ENCODE results near the gene EYS. TPM values are rescaled to one million over a fixed set of nuclear protein-coding genes. Genes with fewer than 3 reads are reported as not detected.
"Not testable (repeated sequence)": the region's sequence is repeated elsewhere in the genome, so short reads cannot be mapped to it uniquely, and the experiment has no call there.

EYS gene
- total RNA-seq, 2 donors from 2014 or later, result not detected

- Mint-ChIP-seq H3K9me3 (no peaks in the 10 kb centered on the region), H3K27me3 (no peaks in the 10 kb centered on the region), H3K4me1 (no peaks in the 10 kb centered on the region), H3K27ac (no peak overlapping the region), H3K36me3 (ENCODE audit: low read depth) (no peaks in the 10 kb centered on the region), H3K4me3 (no peak overlapping the region)
- no peak for ATAC-seq (replicated peaks)
These were observed 1708.0 kb downstream of the EYS start for GRCh38 chr6:63998991-63999390.

GRCh38 chr6:63997734-63998133 lies 1709.3 kb downstream of the EYS start:
- H3K36me3 Mint-ChIP-seq (ENCODE audit: low read depth), result no peaks in the 10 kb centered on the region
- no peaks in the 10 kb centered on the region for H3K9me3 Mint-ChIP-seq
- H3K27me3 Mint-ChIP-seq, result no peaks in the 10 kb centered on the region
- H3K27ac Mint-ChIP-seq, result no peak overlapping the region
- ATAC-seq (replicated peaks), result no peak
- H3K4me3 Mint-ChIP-seq, result no peak overlapping the region
- H3K4me1 Mint-ChIP-seq, result no peaks in the 10 kb centered on the region

- no peaks in the 10 kb centered on the region for H3K36me3 Mint-ChIP-seq (ENCODE audit: low read depth)
- no peak overlapping the region for H3K4me3 Mint-ChIP-seq
- no peaks in the 10 kb centered on the region for H3K27me3 Mint-ChIP-seq
- ATAC-seq (replicated peaks), result no peak
- H3K4me1 Mint-ChIP-seq, result no peaks in the 10 kb centered on the region
- H3K9me3 Mint-ChIP-seq, result no peaks in the 10 kb centered on the region
- no peak overlapping the region for H3K27ac Mint-ChIP-seq
These were observed 1709.8 kb downstream of the EYS start for GRCh38 chr6:63997221-63997620.

- H3K9me3 Mint-ChIP-seq, result no peaks in the 10 kb centered on the region
- no peaks in the 10 kb centered on the region for H3K4me1 Mint-ChIP-seq
- H3K27ac Mint-ChIP-seq, result no peak overlapping the region
- ATAC-seq (replicated peaks), result no peak
- no peaks in the 10 kb centered on the region for H3K36me3 Mint-ChIP-seq (ENCODE audit: low read depth)
- H3K27me3 Mint-ChIP-seq, result no peaks in the 10 kb centered on the region
- no peak overlapping the region for H3K4me3 Mint-ChIP-seq
These were observed 1721.8 kb downstream of the EYS start for GRCh38 chr6:63985223-63985622.

GRCh38 chr6:63975699-63976098 lies 1731.3 kb downstream of the EYS start:
- H3K9me3 Mint-ChIP-seq, result no peaks in the 10 kb centered on the region
- no peak for ATAC-seq (replicated peaks)
- H3K4me1 Mint-ChIP-seq, result no peaks in the 10 kb centered on the region
- H3K27ac Mint-ChIP-seq, result no peak overlapping the region
- H3K4me3 Mint-ChIP-seq, result no peak overlapping the region
- no peaks in the 10 kb centered on the region for H3K36me3 Mint-ChIP-seq (ENCODE audit: low read depth)
- H3K27me3 Mint-ChIP-seq, result no peaks in the 10 kb centered on the region

- Mint-ChIP-seq H3K4me3 (no peak overlapping the region), H3K27ac (no peak overlapping the region), H3K36me3 (ENCODE audit: low read depth) (no peaks in the 10 kb centered on the region), H3K9me3 (no peaks in the 10 kb centered on the region), H3K27me3 (no peaks in the 10 kb centered on the region), H3K4me1 (no peaks in the 10 kb centered on the region)
- ATAC-seq (replicated peaks), result no peak
These were observed 1738.4 kb downstream of the EYS start for GRCh38 chr6:63968650-63969049.

- H3K27me3 Mint-ChIP-seq, result no peaks in the 10 kb centered on the region
- H3K36me3 Mint-ChIP-seq (ENCODE audit: low read depth), result no peaks in the 10 kb centered on the region
- no peak overlapping the region for H3K27ac Mint-ChIP-seq
- no peak for ATAC-seq (replicated peaks)
- H3K4me3 Mint-ChIP-seq, result no peak overlapping the region
- H3K4me1 Mint-ChIP-seq, result no peaks in the 10 kb centered on the region
- no peaks in the 10 kb centered on the region for H3K9me3 Mint-ChIP-seq
These were observed 1742.7 kb downstream of the EYS start for GRCh38 chr6:63964366-63964765.

- H3K36me3 Mint-ChIP-seq (ENCODE audit: low read depth), result no peaks in the 10 kb centered on the region
- H3K27ac Mint-ChIP-seq, result no peak overlapping the region
- no peak for ATAC-seq (replicated peaks)
- no peaks in the 10 kb centered on the region for H3K9me3 Mint-ChIP-seq
- no peak overlapping the region for H3K4me3 Mint-ChIP-seq
- no peaks in the 10 kb centered on the region for H3K27me3 Mint-ChIP-seq
- H3K4me1 Mint-ChIP-seq, result no peaks in the 10 kb centered on the region
These were observed 1743.2 kb downstream of the EYS start for GRCh38 chr6:63963769-63964315.

GRCh38 chr6:63953336-63954021 lies 1753.5 kb downstream of the EYS start:
- not testable (repeated sequence) for H3K4me1 Mint-ChIP-seq; H3K27me3 Mint-ChIP-seq; ATAC-seq (replicated peaks); H3K9me3 Mint-ChIP-seq; H3K36me3 Mint-ChIP-seq (ENCODE audit: low read depth); H3K4me3 Mint-ChIP-seq; H3K27ac Mint-ChIP-seq

- Mint-ChIP-seq H3K27me3 (no peaks in the 10 kb centered on the region), H3K9me3 (peaks cover 4% of the 10 kb centered on the region), H3K4me1 (no peaks in the 10 kb centered on the region), H3K36me3 (ENCODE audit: low read depth) (no peaks in the 10 kb centered on the region), H3K4me3 (no peak overlapping the region), H3K27ac (no peak overlapping the region)
- ATAC-seq (replicated peaks), result no peak
These were observed 1759.1 kb downstream of the EYS start for GRCh38 chr6:63947792-63948529.

- no peaks in the 10 kb centered on the region for H3K36me3 Mint-ChIP-seq (ENCODE audit: low read depth)
- ATAC-seq (replicated peaks), result no peak
- H3K27ac Mint-ChIP-seq, result no peak overlapping the region
- H3K4me1 Mint-ChIP-seq, result no peaks in the 10 kb centered on the region
- peaks cover 4% of the 10 kb centered on the region for H3K9me3 Mint-ChIP-seq
- no peaks in the 10 kb centered on the region for H3K27me3 Mint-ChIP-seq
- H3K4me3 Mint-ChIP-seq, result no peak overlapping the region
These were observed 1761.0 kb downstream of the EYS start for GRCh38 chr6:63945987-63946386.

GRCh38 chr6:63943826-63944225 lies 1763.2 kb downstream of the EYS start:
- Mint-ChIP-seq H3K9me3 (peaks cover 4% of the 10 kb centered on the region), H3K36me3 (ENCODE audit: low read depth) (no peaks in the 10 kb centered on the region), H3K4me3 (no peak overlapping the region), H3K27me3 (no peaks in the 10 kb centered on the region), H3K4me1 (no peaks in the 10 kb centered on the region), H3K27ac (no peak overlapping the region)
- no peak for ATAC-seq (replicated peaks)

GRCh38 chr6:63941747-63942470 lies 1765.1 kb downstream of the EYS start:
- no peak for ATAC-seq (replicated peaks)
- H3K4me1 Mint-ChIP-seq, result no peaks in the 10 kb centered on the region
- no peak overlapping the region for H3K27ac Mint-ChIP-seq
- no peaks in the 10 kb centered on the region for H3K36me3 Mint-ChIP-seq (ENCODE audit: low read depth)
- H3K27me3 Mint-ChIP-seq, result no peaks in the 10 kb centered on the region
- no peak overlapping the region for H3K4me3 Mint-ChIP-seq
- peaks cover 4% of the 10 kb centered on the region for H3K9me3 Mint-ChIP-seq

GRCh38 chr6:63940056-63940455 lies 1767.0 kb downstream of the EYS start:
- Mint-ChIP-seq H3K4me3 (no peak overlapping the region), H3K9me3 (peaks cover 3% of the 10 kb centered on the region), H3K4me1 (no peaks in the 10 kb centered on the region), H3K27ac (no peak overlapping the region), H3K27me3 (no peaks in the 10 kb centered on the region), H3K36me3 (ENCODE audit: low read depth) (no peaks in the 10 kb centered on the region)
- ATAC-seq (replicated peaks), result no peak

GRCh38 chr6:63936399-63936798 lies 1770.6 kb downstream of the EYS start:
- no peaks in the 10 kb centered on the region for H3K4me1 Mint-ChIP-seq

More at GRCh38 chr6:63936399-63936798, 1770.6 kb downstream of the EYS start:
- Mint-ChIP-seq H3K4me3 (no peak overlapping the region), H3K27me3 (no peaks in the 10 kb centered on the region), H3K36me3 (ENCODE audit: low read depth) (no peaks in the 10 kb centered on the region), H3K27ac (no peak overlapping the region), H3K9me3 (no peaks in the 10 kb centered on the region)
- no peak for ATAC-seq (replicated peaks)

All from activated T-helper 17 cell treated with anti-CD3 and anti-CD28 coated beads, Interleukin-2, amount 50 U/mL, for 72 hours (primary cell).